GM23248 (cell line): ENCODE results near the gene PLEKHG2. TPM values are rescaled to one million over a fixed set of nuclear protein-coding genes. Genes with fewer than 3 reads are reported as not detected.

Experiments
- DNase-seq: peaks from one replicate; pipeline ENCODE4 v3.0.0-alpha.2; 2015
- H2AFZ ChIP-seq: fragments of 200-600 bp; sonication (generic); 2 replicates; pipeline ENCODE4 v1.6.1; 2016; ENCODE audit warnings: antibody characterized with exemption
- H3F3A ChIP-seq: fragments of 200-600 bp; sonication (generic); 2 replicates; pipeline ENCODE4 v1.6.1; 2016; ENCODE audit warnings: mild to moderate bottlenecking, antibody characterized with exemption, mixed run types; ENCODE audit not compliant: insufficient read depth
- H3K27ac ChIP-seq: fragments of 200-600 bp; sonication (generic); 2 replicates; pipeline ENCODE4 v1.5.1; 2016; ENCODE audit warnings: mild to moderate bottlenecking
- H3K27me3 ChIP-seq: fragments of 200-600 bp; sonication (generic); replicated peaks from 2 replicates; pipeline ENCODE4 v1.6.1; 2016; ENCODE audit warnings: mild to moderate bottlenecking; ENCODE audit not compliant: insufficient read depth
- H3K36me3 ChIP-seq: fragments of 200-600 bp; sonication (generic); 2 replicates; pipeline ENCODE4 v1.6.1; 2016; ENCODE audit warnings: low read depth, mild to moderate bottlenecking
- H3K4me1 ChIP-seq: fragments of 200-600 bp; sonication (generic); 2 replicates; pipeline ENCODE4 v1.6.1; 2016; ENCODE audit warnings: mild to moderate bottlenecking; ENCODE audit not compliant: insufficient read depth
- H3K4me2 ChIP-seq: fragments of 200-600 bp; sonication (generic); one replicate; pipeline ENCODE4 v1.6.1; 2016; ENCODE audit warnings: mild to moderate bottlenecking; ENCODE audit not compliant: unreplicated experiment
- H3K4me3 ChIP-seq: fragments of 200-600 bp; sonication (generic); 2 replicates; pipeline ENCODE4 v1.5.1; 2016; ENCODE audit warnings: mild to moderate bottlenecking
- H3K79me2 ChIP-seq: fragments of 200-600 bp; sonication (generic); 2 replicates; pipeline ENCODE4 v1.6.1; 2016; ENCODE audit warnings: mild to moderate bottlenecking; ENCODE audit not compliant: insufficient read depth
- H3K9ac ChIP-seq: fragments of 200-600 bp; sonication (generic); 2 replicates; pipeline ENCODE4 v1.6.1; 2016; ENCODE audit warnings: mild to moderate bottlenecking
- H3K9me2 ChIP-seq: fragments of 200-600 bp; sonication (generic); 2 replicates; pipeline ENCODE4 v1.6.1; 2016; ENCODE audit warnings: mixed run types, mild to moderate bottlenecking, moderate library complexity; ENCODE audit not compliant: insufficient read depth
- H3K9me3 ChIP-seq: fragments of 200-600 bp; sonication (generic); one replicate; pipeline ENCODE4 v1.6.1; 2017; ENCODE audit warnings: low read depth
- H4K20me1 ChIP-seq: fragments of 200-600 bp; sonication (generic); 2 replicates; pipeline ENCODE4 v1.6.0; 2016; ENCODE audit not compliant: insufficient read depth
- EZH2 ChIP-seq: fragments of 200-600 bp; sonication (generic); IDR thresholded peaks from 2 replicates; pipeline ENCODE4 v1.6.1; 2018; ENCODE audit warnings: antibody characterized with exemption, mild to moderate bottlenecking; ENCODE audit not compliant: insufficient read depth, poor library complexity, severe bottlenecking
- EZH2phosphoT487 ChIP-seq: fragments of 200-600 bp; sonication (generic); IDR thresholded peaks from 2 replicates; pipeline ENCODE4 v1.6.1; 2018; ENCODE audit warnings: antibody characterized with exemption, moderate library complexity, mild to moderate bottlenecking, low read depth; ENCODE audit not compliant: insufficient read depth
- WGBS, 2 experiments: methylation state at CpG; one replicate each; pipeline ENCODE4 v1.1.6; 2015 to 2017; ENCODE audit warnings: low lambda C conversion rate in 2 of 2, low coverage in 1 of 2; ENCODE audit errors: missing lambda C conversion rate in 2 of 2; 5-methylcytosine and 5-hydroxymethylcytosine counted together
- in situ Hi-C: fragments of 300-500 bp; cut with MboI; formaldehyde crosslinking; loops from 2 replicates; pipeline ENCODE4 v1.15.0; 2020
- polyA plus RNA-seq: library from polyadenylated mRNA; unstranded; fragments of >200 nt; fragmentation: Nextera tagmentation; extraction: Ambion mirVana; gene quantifications from 2 replicates; pipeline ENCODE4 v1.2.1, GENCODE V29; 2016
- total RNA-seq: library from RNA; depleted of rRNA; stranded (reverse); fragments of >200 nt; shearing (Covaris generic); gene quantifications from 2 replicates; pipeline ENCODE4 v1.2.3, GENCODE V29; 2014

PLEKHG2 gene
- total and polyA plus RNA-seq, 2 experiments from 2014 or later, result 12.0 to 12.2 TPM

DNA sequence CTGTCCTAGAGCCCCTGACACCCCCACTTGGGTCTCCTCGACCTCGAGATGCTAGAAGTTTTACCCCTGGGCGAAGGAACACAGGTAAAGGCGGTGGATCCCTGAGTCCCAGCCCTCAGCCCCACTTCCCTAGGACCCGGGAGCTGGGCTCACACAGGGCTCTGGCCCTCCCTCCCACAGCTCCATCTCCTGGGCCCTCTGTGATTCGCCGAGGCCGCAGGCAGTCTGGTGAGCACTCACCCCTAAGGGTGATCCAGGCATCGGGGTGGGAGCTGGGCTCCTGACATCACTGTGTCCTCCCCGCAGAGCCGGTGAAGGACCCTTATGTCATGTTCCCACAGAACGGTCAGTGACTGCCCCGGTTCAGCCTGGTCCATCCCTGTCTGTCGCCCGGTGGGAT lies 8.3 kb downstream of the PLEKHG2 start:
- H3K27ac ChIP-seq, result no peak overlapping the region
- no peak overlapping the region for H3K4me2 ChIP-seq
- 94 to 98% methylated on average over 9 to 15 of the region's 15 CpGs for WGBS, 2 experiments
- no peaks in the 10 kb centered on the region for H4K20me1 ChIP-seq
- no peaks in the 10 kb centered on the region for H3K4me1 ChIP-seq
- H3K9me3 ChIP-seq, result no peaks in the 10 kb centered on the region
- in situ Hi-C loops, result no loop called here
- H3K27me3 ChIP-seq, result no peaks in the 10 kb centered on the region
- peaks cover 5% of the 10 kb centered on the region for H3K79me2 ChIP-seq
- no peaks in the 10 kb centered on the region for H3K9me2 ChIP-seq
- TF ChIP-seq EZH2phosphoT487 (no peak), EZH2 (no peak)
- H2AFZ ChIP-seq, result no peak overlapping the region
- peaks cover 6% of the 10 kb centered on the region; the same call in 1 of the 2 replicates for H3K36me3 ChIP-seq
- no peak overlapping the region for H3K4me3 ChIP-seq
- DNase-seq, result no peak
- H3K9ac ChIP-seq, result no peak overlapping the region
- peaks cover 6% of the 10 kb centered on the region; the same call in 1 of the 2 replicates for H3F3A ChIP-seq

DNA sequence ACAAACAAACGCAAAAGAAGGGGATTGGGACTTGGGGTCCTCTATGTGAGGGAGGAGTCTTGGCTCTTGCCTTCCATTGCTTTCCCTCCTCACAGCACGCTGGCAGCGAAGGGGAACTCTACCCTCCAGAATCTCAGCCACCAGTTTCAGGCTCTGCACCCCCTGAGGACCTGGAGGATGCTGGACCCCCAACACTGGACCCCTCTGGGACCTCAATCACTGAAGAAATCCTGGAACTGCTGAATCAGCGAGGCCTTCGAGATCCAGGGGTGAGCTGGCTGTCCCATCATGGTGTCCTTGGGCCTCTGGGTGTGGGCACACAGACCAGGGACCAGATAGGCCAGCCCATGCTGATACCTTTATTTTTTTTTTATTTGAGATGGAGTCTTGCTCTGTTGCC lies 9.6 kb downstream of the PLEKHG2 start:
- WGBS, 2 experiments, result 82 to 83% methylated on average over 5 of the region's 5 CpGs
- in situ Hi-C loops, result no loop called here
- H3K36me3 ChIP-seq, result peaks cover 6% of the 10 kb centered on the region; the same call in 1 of the 2 replicates

DNA sequence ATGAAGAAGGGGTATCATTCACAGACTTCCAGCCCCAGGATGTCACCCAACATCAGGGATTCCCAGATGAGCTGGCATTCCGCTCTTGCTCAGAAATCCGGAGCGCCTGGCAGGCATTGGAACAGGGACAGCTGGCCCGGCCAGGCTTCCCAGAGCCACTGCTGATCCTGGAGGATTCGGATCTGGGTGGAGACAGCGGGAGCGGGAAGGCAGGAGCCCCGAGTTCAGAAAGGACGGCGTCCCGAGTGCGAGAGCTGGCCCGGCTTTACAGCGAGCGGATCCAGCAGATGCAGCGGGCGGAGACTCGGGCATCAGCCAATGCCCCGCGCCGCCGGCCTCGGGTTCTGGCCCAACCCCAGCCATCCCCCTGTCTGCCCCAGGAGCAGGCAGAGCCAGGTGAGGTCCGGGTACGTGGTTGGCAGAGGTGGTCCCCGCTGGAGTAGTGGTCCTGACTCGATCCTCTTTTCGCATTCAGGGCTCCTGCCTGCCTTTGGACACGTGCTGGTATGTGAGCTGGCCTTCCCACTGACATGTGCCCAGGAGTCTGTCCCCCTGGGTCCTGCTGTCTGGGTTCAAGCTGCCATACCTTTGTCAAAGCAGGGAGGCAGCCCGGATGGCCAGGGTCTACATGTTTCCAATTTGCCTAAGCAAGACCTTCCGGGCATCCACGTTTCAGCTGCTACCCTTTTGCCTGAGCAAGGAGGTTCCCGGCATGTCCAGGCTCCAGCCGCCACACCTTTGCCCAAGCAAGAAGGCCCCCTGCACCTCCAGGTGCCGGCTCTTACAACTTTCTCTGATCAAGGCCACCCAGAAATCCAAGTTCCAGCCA lies 11.0 kb downstream of the PLEKHG2 start:
- no peak for DNase-seq
- Histone ChIP-seq H3K9ac (no peak overlapping the region), H3K36me3 (peaks cover 6% of the 10 kb centered on the region; the same call in 1 of the 2 replicates), H3K4me1 (peaks cover 9% of the 10 kb centered on the region), H3F3A (peaks cover 29% of the 10 kb centered on the region), H3K4me2 (no peak overlapping the region), H3K79me2 (no peaks in the 10 kb centered on the region), H2AFZ (no peak overlapping the region), H3K4me3 (no peak overlapping the region), H3K27me3 (no peaks in the 10 kb centered on the region), H3K27ac (no peak overlapping the region), H3K9me2 (no peaks in the 10 kb centered on the region), H4K20me1 (no peaks in the 10 kb centered on the region), H3K9me3 (no peaks in the 10 kb centered on the region)
- WGBS, 2 experiments, result 88 to 90% methylated on average over 34 to 35 of the region's 35 CpGs
- no peak for TF ChIP-seq EZH2phosphoT487
- TF ChIP-seq EZH2, result no peak
- in situ Hi-C loops, result no loop called here

More for the DNA sequence above, 9.6 kb downstream of the PLEKHG2 start:
- no peaks in the 10 kb centered on the region for H4K20me1 ChIP-seq
- H3K9me2 ChIP-seq, result no peaks in the 10 kb centered on the region
- DNase-seq, result no peak
- no peak overlapping the region for H3K27ac ChIP-seq
- no peak overlapping the region for H3K4me3 ChIP-seq
- H3K9me3 ChIP-seq, result no peaks in the 10 kb centered on the region
- no peaks in the 10 kb centered on the region for H3K27me3 ChIP-seq
- TF ChIP-seq EZH2phosphoT487 (no peak), EZH2 (no peak)
- H2AFZ ChIP-seq, result no peak overlapping the region
- peaks cover 16% of the 10 kb centered on the region; the same call in 1 of the 2 replicates for H3F3A ChIP-seq
- H3K4me2 ChIP-seq, result no peak overlapping the region
- H3K4me1 ChIP-seq, result no peaks in the 10 kb centered on the region
- no peaks in the 10 kb centered on the region; the same call in 1 of the 2 replicates for H3K79me2 ChIP-seq
- no peak overlapping the region for H3K9ac ChIP-seq

DNA sequence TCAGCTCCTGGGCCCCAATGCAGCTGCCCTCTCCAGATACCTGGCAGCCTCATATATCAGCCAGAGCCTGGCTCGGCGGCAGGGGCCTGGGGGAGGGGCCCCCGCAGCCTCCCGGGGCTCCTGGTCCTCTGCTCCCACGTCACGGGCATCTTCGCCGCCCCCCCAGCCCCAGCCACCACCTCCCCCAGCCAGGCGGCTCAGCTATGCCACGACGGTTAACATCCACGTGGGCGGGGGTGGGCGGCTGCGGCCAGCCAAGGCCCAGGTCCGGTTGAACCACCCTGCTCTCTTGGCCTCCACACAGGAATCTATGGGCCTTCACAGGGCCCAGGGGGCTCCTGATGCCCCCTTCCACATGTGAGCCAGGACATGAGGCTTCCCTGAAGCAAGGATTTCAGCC lies 12.5 kb downstream of the PLEKHG2 start:
- no peak for DNase-seq
- 73 to 88% methylated on average over 4 to 16 of the region's 16 CpGs for WGBS, 2 experiments
- H3K4me1 ChIP-seq, result peaks cover 17% of the 10 kb centered on the region
- H3K79me2 ChIP-seq, result no peaks in the 10 kb centered on the region
- H3F3A ChIP-seq, result peaks cover 43% of the 10 kb centered on the region
- no peaks in the 10 kb centered on the region for H3K27me3 ChIP-seq
- H4K20me1 ChIP-seq, result no peaks in the 10 kb centered on the region
- no peaks in the 10 kb centered on the region for H3K9me3 ChIP-seq
- in situ Hi-C loops, result no loop called here
- H3K9me2 ChIP-seq, result no peaks in the 10 kb centered on the region
- TF ChIP-seq EZH2 (no peak), EZH2phosphoT487 (no peak)
- no peak overlapping the region for H3K4me3 ChIP-seq
- no peak overlapping the region for H3K4me2 ChIP-seq
- H3K36me3 ChIP-seq, result no peaks in the 10 kb centered on the region
- H2AFZ ChIP-seq, result no peak overlapping the region
- no peak overlapping the region for H3K9ac ChIP-seq
- no peak overlapping the region for H3K27ac ChIP-seq
